ENCODE results near the gene SNRPA. TPM values are rescaled to one million over a fixed set of nuclear protein-coding genes. Genes with fewer than 3 reads are reported as not detected.
A peak's percentile ranks its signal among the peaks of the same experiment; 100 is the strongest.

SNRPA gene
- total and polyA plus RNA-seq, 2 of the 13 experiments (the other 11 are each of a cell fraction or from before 2014, with no cell fraction given) = 59.6 to 162 TPM

GRCh38 chr19:40716482-40717324 is 34.3 kb upstream of the SNRPA start, which contains the start of the genes COQ8B and ITPKC (continued):
- TF ChIP-seq ZNF512 (CRISPR knock-in tag; IDR thresholded peaks at IDR 0.05) = no peak
- peak; percentile 50; the same call in 1 of the 2 replicates for TF ChIP-seq CBX5 (CRISPR knock-in tag; IDR thresholded peaks at IDR 0.05; ENCODE audit: borderline replicate concordance)
- no peak for TF ChIP-seq ESRRA (CRISPR knock-in tag; IDR thresholded peaks at IDR 0.05; ENCODE audit: low read depth)
- no peak for TF ChIP-seq NFE2L2 (IDR thresholded peaks at IDR 0.05; ENCODE audit: low read length)
- no peak for TF ChIP-seq SIN3B (IDR thresholded peaks at IDR 0.05; ENCODE audit: low read length)
- TF ChIP-seq NCOA2 (CRISPR knock-in tag; IDR thresholded peaks at IDR 0.05) = no peak
- TF ChIP-seq ZZZ3 (CRISPR knock-in tag; IDR thresholded peaks at IDR 0.05; ENCODE audit: borderline replicate concordance) = no peak
- 0 out of 2 replicates have a peak, but pooled peaks have one; percentile 54 for TF ChIP-seq ZFP90 (CRISPR knock-in tag; IDR thresholded peaks at IDR 0.05; ENCODE audit: borderline replicate concordance)
- 0 out of 2 replicates have a peak, but pooled peaks have one; percentile 3 for TF ChIP-seq ZNF772 (CRISPR knock-in tag; IDR thresholded peaks at IDR 0.05)
- TF ChIP-seq ZNF143 (CRISPR knock-in tag; IDR thresholded peaks at IDR 0.05) = no peak
- TF ChIP-seq EHMT2 (IDR thresholded peaks at IDR 0.05; ENCODE audit: borderline replicate concordance, low read depth, low read length) = no peak
- TF ChIP-seq ZNF775 (CRISPR knock-in tag; IDR thresholded peaks at IDR 0.05; ENCODE audit: borderline replicate concordance) = no peak
- no peak for TF ChIP-seq TBP (CRISPR knock-in tag; IDR thresholded peaks at IDR 0.05)
- no peak for TF ChIP-seq ZNF639 (CRISPR knock-in tag; conservative IDR thresholded peaks at IDR 0.05)
- TF ChIP-seq ETS1 (CRISPR knock-in tag; IDR thresholded peaks at IDR 0.05) = no peak
- TF ChIP-seq KMT2A (CRISPR knock-in tag; IDR thresholded peaks at IDR 0.05) = no peak
- no peak for TF ChIP-seq ZNF10 (CRISPR knock-in tag; IDR thresholded peaks at IDR 0.05; ENCODE audit: borderline replicate concordance, low read depth)
- no peak for TF ChIP-seq ZNF670 (CRISPR knock-in tag; IDR thresholded peaks at IDR 0.05; ENCODE audit: borderline replicate concordance)
- TF ChIP-seq CERS6 (CRISPR knock-in tag; IDR thresholded peaks at IDR 0.05) = no peak
- TF ChIP-seq WIZ (CRISPR knock-in tag; IDR thresholded peaks at IDR 0.05) = no peak
- TF ChIP-seq ARHGAP35 (CRISPR knock-in tag; IDR thresholded peaks at IDR 0.05; ENCODE audit: borderline replicate concordance) = no peak
- no peak for TF ChIP-seq ATM (IDR thresholded peaks at IDR 0.05; ENCODE audit: borderline replicate concordance)
- no peak; the same call in none of the 2 replicates for TF ChIP-seq SIN3A (IDR thresholded peaks at IDR 0.05; ENCODE audit: borderline replicate concordance, low read depth, low read length)
- no peak for TF ChIP-seq EZH2 (conservative IDR thresholded peaks at IDR 0.05; ENCODE audit: low read depth, low read length)

Measured in HepG2 (cell line).